HEK293 (cell line): ENCODE results near the gene NUCB1.

Experiments used
- ZNF184 ChIP-seq: fragments of 450-650 bp; IDR thresholded peaks from 2 replicates; pipeline ENCODE4 v1.5.1; 2018; ENCODE audit warnings: missing biosample characterization, mild to moderate bottlenecking, missing genetic modification characterization
- ZNF548 ChIP-seq: fragments of 450-650 bp; formaldehyde crosslinking; IDR thresholded peaks from 2 replicates; pipeline ENCODE4 v1.5.1; 2016; ENCODE audit warnings: missing biosample characterization, missing genetic modification characterization

DNA sequence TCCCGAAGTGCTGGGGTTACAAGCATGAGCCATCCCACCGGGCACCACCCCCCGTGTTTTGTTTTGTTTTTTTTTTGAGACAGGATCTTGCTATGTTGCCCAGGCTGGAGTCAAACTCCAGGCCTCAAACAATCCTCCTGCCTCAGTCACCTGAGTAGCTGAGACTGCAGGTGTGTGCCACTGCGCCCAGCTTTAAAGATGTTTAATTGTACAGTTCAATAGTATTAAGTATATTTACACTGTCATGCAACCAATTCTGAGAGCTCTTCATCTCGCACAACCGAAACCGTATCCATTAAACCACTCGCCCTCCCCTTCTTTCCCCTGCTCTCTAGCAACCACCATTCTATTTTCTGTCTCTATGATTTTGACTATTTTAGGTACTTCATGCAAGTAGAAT lies 15.6 kb downstream of the NUCB1 start:
- TF ChIP-seq ZNF548 (tag by site-specific recombination): no peak
- TF ChIP-seq ZNF184 (tag by site-specific recombination): no peak
